Epithelial cell of proximal tubule (primary cell): ENCODE results near the gene RBL2. TPM values are rescaled to one million over a fixed set of nuclear protein-coding genes. Genes with fewer than 3 reads are reported as not detected.

Source experiments
- DNase-seq: peaks from one replicate; pipeline ENCODE4 v3.0.0-alpha.2; 2011; ENCODE audit warnings: low read depth
- H3K4me3 ChIP-seq: 2 replicates; pipeline ENCODE4 v1.5.1; 2011; ENCODE audit warnings: low read depth, mild to moderate bottlenecking, low read length
- total RNA-seq: library from RNA; depleted of rRNA; stranded (reverse); fragments of >200 nt; gene quantifications from 2 replicates; pipeline ENCODE4 v1.2.3, GENCODE V29; 2015
- TF ChIP-seq, protein P1 (sequence below): conservative IDR thresholded peaks from 2 replicates; pipeline ENCODE4 v1.5.1; 2012; ENCODE audit warnings: low read depth, mild to moderate bottlenecking, low read length

Gene RBL2
- total RNA-seq, 1 donor from 2014 or later = 31.1 TPM

GRCh38 chr16:53492503-53492902, 58.2 kb downstream of the RBL2 start:
- TF ChIP-seq, protein P1, sequence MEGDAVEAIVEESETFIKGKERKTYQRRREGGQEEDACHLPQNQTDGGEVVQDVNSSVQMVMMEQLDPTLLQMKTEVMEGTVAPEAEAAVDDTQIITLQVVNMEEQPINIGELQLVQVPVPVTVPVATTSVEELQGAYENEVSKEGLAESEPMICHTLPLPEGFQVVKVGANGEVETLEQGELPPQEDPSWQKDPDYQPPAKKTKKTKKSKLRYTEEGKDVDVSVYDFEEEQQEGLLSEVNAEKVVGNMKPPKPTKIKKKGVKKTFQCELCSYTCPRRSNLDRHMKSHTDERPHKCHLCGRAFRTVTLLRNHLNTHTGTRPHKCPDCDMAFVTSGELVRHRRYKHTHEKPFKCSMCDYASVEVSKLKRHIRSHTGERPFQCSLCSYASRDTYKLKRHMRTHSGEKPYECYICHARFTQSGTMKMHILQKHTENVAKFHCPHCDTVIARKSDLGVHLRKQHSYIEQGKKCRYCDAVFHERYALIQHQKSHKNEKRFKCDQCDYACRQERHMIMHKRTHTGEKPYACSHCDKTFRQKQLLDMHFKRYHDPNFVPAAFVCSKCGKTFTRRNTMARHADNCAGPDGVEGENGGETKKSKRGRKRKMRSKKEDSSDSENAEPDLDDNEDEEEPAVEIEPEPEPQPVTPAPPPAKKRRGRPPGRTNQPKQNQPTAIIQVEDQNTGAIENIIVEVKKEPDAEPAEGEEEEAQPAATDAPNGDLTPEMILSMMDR = no peak
- H3K4me3 ChIP-seq = no peak overlapping the region
- no peak for DNase-seq

DNA sequence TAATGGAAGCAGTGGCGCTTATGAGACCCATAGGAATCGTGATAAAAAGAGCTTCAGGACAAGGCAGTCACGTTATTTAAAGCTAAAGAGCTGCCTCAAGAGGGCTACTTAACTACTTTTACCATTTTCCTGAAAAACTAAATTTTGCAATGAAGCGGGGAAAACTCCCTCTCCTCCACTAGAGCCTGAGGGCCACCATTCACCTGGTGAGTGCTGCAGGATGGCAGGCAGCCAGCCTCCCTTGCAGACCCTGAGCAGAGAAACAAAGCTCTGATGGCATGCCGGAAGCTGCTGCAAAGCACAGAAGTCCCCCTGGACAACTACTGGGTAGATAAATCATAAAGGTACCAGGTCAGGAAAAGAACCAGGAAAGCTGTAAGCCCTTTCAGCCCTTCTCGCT, 60.4 kb downstream of the RBL2 start:
- TF ChIP-seq, protein P1 = no peak
- no peak for DNase-seq
- H3K4me3 ChIP-seq = no peak overlapping the region

DNA sequence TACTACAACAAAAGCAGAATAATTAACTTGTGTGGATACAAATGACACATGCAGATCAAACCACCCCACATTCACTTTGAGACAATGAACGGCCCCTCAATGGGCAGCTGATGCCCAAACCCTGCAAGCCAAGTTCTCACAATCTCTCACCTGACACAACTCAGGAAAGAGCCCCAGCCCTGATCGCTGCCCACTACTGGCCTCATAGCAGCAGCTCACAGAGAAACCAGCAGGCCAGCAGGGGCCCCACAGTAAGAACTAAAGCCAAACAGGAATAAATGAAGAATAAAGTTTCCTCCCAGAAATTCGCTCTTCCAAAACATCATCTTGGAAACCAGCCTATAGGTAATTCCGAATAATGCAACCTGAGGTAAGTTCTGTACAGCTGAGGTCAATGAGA, 61.1 kb downstream of the RBL2 start:
- no peak overlapping the region for H3K4me3 ChIP-seq
- no peak for DNase-seq
- TF ChIP-seq, protein P1 = peak; percentile 37

GRCh38 chr16:53498984-53499383, 64.7 kb downstream of the RBL2 start:
- DNase-seq = no peak
- TF ChIP-seq, protein P1 = no peak
- H3K4me3 ChIP-seq = no peak overlapping the region

GRCh38 chr16:53501216-53501859, 67.1 kb downstream of the RBL2 start:
- DNase-seq = no peak
- peak overlapping the region; percentile 81 for H3K4me3 ChIP-seq
- TF ChIP-seq, protein P1 = no peak

DNA sequence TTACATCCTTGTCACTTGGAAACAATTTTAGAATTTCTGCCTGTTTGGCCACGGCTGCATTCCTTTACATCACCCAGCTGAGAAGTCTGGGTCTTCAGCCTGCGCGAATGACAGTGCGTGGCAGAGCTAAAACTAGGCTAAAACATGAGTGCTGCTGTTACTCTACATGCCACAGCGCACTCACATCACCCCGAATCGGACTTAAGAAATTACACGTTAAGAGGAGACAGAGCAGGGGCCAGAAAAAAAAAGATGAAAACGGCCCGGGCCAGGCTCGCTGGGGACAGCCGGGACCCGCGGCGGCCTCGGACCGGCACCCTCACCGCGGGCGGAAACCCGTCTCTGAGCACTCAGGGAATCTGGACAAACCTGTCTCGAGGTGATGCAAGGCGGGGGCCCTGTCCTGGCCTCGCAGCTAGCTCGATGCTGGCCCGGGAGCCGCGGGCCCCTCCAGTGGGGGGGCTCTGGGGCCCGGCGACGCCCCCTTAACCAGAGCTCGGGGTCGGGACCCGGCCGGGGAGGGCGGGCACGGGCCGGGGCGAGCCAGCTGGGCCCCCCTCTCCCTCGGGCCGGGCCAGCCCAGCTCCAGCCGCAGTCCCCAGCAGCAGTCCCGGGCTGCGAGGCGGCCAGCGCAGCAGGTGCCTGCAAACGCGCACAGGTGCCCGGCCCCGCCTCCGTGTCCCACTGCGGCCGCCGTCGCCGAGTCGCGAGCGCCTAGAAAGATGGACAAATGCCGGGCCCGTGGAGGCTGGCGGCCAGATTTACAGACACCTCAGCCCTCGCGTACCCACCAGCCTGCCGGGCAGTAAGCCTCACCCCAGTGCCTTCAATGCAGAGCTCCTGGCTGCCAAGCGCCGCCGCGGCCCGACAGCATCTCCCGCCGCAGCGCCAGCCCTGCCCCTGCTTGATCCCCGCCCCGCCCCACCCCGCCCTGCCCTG, 68.3 kb downstream of the RBL2 start, which contains the start of gene AKTIP:
Gene AKTIP, minus strand, starts transcription at position 879 of the 939 bp plus-strand sequence. CDS start 2,950 bp downstream, outside the sequence.
- TF ChIP-seq, protein P1 = no peak
- H3K4me3 ChIP-seq = peak within 1 kb of the TSS; percentile 81
- no peak for DNase-seq
